ENCODE data around the gene DEPDC7.
"Not testable (repeated sequence)": the region's sequence is repeated elsewhere in the genome, so short reads cannot be mapped to it uniquely, and the experiment has no call there.

The DEPDC7 gene

DNA sequence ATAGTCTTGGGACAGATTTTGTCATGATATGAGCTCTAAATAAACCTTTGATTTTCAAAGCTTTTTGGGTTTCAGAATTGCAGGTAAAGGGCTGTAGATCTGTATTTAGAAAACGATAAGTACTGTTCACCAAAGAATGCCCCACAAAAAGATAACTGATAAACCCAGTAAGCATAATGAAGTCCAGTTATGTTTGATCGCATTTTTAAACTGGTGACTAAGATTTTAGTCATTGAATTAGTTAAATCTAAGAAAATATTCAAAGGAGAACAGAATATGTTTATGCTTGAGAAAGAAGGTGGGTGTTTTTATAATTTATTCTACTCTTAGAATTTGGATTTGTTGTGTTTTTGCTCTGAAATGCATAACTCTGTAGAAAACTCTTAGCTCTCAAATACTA, 11.6 kb downstream of the DEPDC7 start:
- no peak for DNase-seq

DNA sequence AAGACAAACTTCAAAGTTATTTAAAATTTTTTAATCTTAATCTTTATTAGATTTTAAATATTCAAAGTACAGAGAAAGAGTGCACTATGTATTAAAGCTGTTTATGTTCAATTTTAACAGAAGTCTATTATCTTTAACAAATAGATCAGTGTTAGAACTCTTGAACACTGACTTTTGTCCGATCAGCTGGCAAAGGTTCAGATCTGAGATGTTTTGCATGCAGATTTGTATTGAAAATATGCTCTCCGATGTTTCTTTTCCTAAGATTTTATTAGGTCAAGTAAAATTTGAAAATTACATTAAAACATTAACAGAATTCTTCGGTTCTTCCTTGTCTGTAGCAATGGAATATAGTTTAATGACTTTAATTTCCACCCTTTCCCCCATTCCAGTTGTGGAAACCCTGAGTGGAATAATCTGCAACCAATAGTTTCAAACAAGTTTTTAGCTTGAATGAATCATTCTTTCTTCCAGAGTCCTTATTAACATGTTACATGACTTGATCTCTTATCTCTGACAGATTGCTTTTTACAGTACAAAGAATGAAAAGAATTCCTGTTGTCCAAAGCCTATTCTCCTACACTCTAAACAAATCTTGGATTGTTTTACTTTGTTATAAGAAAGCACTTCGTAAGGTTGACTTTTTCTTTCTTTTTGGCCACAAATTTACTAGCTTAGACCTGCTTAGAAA, 12.3 kb downstream of the DEPDC7 start:
- DNase-seq: no peak

DNA sequence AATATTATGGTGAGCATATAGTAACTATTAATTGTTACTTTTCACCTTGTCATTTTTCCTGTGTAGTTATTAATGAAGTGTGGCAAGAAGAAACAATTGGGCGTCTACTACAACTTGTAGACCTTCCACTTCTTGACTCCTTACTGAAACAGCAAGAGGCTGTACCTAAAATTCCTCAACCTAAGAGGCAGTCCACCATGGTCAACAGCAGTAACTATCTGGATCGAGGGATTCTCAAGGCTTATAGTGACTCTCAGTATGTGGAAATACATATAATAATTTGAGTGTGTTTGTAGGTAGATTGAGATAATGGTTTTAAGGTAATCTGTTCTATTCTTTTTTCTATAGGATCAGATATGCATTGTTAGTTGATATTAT, 12.8 kb downstream of the DEPDC7 start:
- no peak for DNase-seq

DNA sequence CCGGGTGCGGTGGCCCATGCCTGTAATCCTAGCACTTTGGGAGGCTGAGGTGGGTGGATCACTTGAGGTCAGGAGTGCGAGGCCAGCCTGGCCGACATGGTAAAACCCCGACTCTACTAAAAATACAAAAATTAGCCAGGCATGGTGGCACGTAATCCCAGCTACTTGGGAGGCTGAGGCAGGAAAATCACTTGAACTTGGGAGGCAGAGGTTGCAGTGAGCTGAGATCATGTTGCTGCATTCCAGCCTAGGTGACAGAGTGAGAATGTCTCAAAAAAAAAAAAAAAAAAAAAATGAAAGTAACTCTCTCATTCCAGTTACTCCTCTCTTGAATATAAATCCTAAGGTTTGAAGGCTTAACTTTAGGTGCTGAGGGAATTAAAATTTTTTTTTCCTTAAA, 13.5 kb downstream of the DEPDC7 start:
- DNase-seq: not testable (repeated sequence)

DNA sequence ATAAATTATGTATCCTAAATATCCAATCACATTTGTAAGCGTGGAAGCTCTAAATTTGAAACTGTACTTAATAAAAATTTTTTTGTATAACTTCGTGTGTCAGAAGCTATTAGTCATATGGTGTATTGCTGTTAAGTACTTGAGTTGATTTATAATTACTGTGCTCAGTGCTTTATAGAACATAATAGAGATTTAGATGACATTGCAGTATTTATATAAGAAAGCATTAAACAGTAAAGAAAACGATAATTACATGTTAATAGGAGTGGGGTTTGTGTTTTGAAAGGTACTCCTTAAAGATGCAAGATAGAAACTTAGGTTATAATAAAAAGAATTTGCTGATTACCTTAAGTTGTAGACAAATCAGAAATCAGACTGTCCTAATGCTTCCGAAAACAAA, 17.8 kb downstream of the DEPDC7 start:
- DNase-seq: no peak

DNA sequence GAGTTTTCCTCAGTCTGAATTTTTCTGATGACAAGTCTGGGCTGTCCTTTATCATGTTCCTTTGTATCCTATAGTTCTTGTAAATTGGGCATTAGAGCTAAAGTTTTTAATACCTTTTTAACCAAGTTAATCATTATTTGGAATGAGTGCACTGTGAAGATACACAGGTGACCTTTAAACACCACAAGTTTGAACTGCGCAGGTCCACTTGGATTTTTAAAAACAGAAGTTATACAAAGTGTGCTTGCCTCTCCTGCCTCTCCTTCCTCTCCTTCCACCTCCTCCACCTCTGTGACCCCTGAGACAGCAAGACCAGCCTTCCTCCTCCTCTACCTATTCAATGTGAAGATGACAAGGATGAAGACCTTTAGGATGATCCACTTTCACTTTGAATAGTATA, 19.3 kb downstream of the DEPDC7 start:
- no peak for DNase-seq

DNA sequence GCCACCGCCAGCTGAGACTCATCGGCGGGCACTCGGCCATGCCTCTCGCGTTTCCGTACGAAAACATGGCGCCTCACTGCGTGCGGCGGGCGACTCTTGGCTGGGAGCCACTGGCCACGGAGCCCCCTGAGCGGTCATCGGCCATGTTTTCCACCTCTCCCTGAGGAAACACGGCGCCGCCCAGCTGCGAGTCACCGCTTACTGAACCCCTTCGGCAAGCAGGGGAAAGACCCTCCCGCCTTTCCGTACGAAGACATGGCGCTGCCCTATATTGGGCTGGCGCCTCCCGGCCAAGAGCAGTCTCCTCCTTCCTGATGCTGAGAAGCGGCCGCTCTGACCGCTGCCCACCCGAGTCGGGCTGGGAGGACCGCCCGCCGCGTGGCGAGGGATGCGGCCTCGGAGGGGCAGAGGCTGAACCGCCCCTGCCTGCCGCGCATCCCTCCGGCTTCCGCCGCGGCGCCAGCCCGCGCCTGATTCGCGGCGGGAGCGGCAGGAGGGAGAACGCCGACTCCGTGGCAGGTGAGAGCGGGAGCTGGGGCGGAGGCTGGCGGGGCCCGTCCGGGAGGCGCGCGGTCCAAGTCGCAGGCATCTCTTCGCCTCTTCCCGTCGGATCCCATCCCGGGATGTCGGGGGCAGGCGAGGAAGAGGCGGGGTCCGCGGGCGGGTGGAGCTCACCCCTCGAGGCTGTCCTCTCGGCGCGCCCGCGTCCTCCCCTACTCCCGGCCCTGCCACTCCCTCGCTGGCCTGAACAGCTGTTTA, 23.8 kb downstream of the DEPDC7 start, which contains the start of gene TCP11L1:
Gene TCP11L1, plus strand, starts transcription at position 299 of the 759 bp plus-strand sequence. CDS start 4,202 bp downstream, outside the sequence.
- peak; percentile 77 for DNase-seq

DNA sequence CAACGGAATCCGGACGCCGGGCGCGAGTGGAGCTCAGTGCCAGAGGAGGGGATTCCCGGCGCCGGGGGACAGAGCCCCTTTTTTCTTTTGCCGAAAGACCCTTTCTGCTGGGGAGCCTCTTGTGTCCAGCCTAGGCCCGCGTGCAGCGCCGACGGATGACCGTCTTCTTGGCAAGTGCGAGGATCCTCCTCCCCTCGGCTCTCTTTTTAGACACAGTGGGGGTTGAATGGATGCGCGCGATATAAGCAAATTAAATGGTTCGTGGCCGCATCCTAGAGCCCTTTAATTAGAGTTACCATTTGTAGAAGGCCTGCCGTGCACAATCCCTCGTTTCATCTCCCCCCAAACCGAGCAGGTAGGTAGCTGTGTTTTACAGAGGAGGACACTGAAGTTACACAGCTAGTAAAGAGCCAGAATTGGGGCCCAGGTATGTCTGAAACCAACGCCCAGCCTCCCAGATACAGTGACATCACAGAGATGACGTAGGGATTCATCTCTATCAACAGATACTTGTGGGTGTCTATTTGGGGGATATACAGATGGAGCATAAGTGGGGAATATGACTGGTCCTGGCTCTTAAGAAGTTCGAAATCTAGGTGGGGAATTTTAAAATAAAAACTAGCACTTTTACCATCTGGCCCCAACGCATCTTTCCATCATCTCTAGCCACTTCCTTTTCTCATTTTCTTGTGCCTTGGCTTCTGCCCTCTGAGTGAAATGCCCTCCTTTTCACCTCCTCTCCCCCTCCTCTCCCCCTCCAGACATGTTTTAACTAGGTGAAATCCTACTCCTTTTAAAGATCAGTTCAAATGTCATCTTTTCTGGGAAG, 24.6 kb downstream of the DEPDC7 start:
- peak; percentile 22 for DNase-seq

DNA sequence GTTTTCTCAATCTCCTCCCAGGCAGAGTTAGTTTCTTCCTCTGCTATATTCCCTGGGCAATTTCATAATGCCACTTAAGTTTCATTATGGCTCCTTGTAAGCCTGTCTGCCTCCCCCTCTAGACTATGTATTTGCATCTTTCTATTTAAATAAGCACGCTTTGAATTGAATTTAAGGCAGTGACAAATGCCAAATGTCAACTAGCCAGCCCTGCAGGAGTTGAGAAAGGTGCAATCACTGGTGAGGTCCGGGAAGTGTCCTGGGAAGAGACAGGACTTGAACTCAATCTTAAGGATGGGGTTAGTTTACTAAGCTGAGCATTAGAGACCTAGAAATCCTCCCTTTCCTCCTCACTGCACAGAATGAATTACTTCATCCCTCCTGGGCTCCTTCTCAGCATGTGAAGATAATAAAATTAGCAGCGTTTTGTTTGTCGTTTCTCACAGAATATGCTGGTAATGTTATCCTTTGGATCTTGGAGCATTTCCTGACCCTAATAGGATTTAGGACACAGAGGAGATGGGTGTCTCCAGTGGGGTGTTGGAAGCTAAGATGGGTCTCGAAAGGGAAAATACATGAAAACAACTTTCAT, 25.3 kb downstream of the DEPDC7 start:
- no peak for DNase-seq

DNA sequence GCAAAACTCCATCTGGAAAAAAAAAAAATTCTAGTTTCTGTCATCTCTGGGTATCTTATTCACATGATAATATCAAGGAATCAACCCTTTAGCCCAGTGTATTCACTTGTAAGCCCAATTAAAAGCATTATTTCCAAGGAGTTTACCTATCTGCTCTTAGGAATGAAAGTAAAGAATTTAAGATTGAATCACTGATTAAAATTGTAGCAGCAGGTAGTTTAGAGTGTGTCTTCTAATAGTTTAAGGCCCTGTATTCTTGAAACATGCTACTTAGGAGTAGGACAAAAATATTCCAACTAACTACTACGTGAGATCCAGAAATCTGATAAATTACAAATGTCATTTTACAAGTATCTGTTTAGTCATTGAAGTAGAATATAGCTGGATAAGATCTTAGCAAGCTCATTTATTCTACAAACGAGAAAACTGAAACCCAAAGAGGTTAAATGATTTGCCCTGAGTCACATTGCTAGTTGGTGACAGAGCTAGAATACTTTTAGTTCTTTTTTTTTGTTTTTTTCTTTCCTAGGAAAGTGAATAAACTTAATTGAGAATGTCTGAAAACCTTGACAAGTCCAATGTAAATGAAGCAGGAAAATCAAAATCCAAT, 27.6 kb downstream of the DEPDC7 start:
- no peak for DNase-seq

DNA sequence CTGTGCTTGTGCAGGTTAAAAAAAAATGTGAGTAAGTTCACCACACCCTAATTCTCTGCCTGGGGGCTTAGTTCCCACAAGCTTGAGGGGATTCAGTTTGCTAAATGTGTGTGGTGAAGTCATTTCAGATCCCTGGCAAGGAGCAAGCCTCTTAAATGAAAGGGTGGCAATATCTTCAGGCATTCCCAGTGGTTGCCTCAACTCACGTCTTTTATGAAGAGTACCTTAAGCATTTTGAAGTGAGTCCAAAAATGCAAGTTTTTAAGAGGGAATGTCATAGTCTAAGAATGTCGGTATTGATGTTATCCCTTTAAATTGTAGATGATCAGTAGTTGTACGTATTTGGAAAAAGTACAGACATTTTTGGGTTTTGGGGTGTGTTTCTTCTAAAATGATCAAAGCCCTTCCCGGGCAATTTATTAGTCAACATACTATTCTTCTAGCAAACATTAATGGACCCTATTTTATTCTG, 28.6 kb downstream of the DEPDC7 start:
- DNase-seq: no peak

DNA sequence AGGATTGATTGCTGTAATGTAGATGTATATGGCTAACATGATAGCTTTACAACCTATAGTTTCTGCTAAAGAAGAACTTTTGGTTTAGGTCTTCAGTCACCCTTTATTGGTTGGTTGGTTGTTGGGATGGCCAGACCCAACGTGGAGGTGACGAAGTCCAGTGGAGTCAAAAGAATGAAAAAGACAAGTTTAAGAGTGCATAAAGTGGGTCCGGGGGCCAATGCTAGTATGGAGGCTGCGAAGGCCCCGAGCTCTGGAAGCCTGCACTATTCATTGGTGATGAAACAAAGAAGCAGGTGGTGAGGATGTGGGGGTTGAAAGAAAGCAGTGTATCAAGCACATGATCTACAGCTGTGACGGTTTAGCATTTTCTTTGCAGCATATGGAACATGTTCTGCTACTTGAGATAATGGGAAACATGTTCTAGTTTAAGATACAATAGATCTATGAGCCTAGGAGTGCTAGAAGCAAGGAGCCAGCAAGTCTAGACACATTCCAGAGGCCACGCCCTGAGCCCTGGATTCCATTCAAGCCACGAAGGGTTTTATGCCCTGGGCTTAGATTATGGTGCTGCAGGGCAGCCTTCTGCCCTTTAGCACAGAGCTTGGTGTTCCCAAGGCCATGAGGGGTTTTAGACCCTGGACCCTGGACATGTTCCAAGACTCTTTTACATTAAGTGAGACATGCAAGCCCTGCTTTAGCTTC, 30.0 kb downstream of the DEPDC7 start:
- DNase-seq: no peak

DNA sequence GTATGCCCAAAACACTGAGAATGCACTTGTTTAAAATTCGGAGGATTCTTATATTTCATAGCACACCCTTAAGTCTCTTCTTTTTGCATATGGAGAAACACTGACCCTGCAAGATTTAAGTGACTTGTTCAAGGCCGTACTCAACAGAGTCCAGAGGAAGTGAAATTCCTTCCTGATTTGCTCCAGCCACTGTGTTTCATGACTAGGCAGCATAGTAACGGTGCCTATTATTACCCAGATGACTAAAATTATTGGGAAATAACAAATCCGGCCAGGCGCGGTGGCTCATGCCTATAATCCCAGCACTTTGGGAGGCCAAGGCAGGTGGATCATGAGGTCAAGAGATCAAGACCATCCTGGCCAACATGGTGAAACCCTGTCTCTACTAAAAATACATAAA, 33.0 kb downstream of the DEPDC7 start:
- not testable (repeated sequence) for DNase-seq

DNA sequence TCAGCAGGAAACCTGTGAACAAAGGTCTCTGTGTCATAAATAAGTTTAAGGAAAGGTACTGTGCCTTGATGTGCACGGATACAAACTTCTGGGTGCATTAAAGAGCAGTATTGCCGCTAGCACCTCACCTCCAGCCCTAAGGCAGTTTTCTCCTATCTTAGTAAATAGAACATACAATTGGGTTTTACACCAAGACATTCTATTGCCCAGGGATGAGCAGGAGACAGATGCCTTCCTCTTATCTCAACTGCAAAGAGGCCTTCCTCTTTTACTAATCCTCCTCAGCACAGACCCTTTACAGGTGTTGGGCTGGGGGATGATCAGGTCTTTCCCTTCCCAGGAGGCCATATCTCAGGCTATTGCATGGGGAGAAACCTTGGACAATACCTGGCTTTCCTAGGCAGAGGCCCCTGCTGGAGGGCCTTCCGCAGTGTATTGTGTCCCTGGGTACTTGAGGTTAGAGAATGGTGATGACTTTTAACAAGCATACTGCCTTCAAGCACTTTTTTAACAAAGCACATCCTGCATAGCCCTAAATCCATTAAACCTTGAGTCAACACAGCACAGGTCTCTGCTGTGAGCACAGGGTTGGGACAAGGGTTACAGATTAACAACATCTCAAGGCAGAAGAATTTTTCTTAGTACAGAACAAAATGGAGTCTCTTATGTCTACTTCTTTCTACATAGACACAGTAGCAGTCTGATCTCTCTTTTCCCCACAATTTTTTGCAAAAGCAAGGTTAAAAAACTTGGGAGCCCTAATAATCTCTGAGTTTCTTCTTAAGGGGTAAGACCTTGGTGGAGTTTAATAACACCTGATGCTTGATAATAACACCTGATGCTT, 34.1 kb downstream of the DEPDC7 start:
- peak; percentile 74 for DNase-seq

DNA sequence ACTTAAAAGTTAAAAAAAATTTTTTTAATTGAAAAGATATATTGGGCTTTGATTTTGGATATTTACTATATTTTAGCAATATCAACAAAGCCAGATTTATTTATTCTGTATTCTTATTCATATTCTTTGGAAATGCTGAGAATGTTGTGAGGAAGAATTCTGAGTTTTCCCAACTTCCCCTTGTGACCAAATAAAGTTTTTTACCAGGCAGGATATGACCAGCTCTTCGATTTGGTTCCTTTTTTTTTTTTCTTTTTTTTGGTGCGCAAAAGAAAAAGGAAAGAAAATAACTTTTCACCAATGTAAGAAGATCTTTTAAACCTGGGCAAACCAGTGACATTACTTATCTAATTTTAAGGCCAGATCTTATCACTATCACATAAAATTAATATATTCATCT, 36.6 kb downstream of the DEPDC7 start:
- DNase-seq: no peak

DNA sequence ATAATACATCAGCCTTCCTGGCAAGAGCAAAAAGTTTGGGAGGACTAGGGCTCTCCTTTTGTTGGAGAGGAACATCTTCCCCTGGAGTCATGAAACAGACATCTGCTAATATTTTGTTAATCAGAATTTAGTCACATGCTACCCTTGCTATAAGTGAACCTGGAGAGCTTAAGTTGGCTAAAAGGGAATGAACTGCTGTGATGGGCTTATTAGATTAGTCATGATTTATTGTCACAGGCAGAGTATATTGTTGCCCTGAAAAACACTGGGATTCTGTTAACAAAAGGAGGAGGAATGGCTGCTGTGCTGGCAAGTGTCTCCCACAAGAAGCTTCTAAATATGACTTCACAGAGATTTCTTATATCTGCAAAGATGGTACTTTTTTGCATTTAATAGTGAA, 39.7 kb downstream of the DEPDC7 start:
- no peak for DNase-seq

DNA sequence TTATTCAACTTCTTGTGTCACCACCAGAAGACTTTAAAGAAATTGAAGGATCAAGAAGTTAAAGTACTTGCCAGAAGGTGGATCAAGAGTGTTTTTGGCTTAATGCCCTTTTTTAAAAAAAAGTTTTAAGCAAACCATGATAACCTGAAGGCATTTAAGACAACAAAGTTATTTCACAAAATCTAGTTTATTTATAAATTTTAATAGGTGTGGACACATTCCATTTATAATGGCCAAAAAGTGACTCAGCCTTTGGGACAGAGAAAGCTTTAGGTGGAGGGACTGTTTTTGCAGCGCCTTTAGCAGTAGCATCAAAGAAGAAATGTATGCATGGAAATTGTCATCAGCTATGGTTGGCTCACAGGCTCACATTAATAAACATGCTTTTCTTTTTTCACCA, 41.6 kb downstream of the DEPDC7 start:
- no peak for DNase-seq

DNA sequence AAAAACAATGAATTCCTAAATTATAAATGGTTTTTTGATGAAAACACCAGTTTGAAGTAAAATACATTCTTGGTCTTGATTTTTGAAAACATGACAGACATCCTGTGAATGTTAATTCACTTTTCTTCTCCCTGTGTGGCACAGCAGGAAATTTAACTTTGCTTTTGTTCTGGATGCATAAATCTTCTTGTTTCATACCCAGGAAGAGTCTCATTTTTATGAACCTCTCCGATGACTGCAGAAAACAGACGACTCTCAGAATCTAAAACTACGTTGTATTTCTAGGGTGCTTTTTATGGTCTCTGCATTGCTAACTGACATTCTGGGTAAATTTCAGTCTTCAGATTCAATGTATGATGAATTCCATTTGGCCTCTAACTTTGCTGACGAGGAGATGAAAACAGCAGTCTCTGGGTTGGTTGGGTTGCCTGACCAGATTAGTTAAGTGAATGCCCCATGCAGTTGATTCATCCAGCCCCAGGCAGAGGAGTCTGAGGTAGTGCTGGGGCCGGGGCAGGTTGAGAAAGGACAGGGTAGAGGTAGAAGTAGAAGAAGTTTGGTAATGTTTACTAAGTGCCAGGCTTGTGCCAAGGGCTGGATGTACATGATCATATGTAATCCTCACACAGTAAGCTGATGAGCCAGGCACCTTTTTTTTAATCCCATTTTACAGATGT, 43.8 kb downstream of the DEPDC7 start:
- no peak for DNase-seq

DNA sequence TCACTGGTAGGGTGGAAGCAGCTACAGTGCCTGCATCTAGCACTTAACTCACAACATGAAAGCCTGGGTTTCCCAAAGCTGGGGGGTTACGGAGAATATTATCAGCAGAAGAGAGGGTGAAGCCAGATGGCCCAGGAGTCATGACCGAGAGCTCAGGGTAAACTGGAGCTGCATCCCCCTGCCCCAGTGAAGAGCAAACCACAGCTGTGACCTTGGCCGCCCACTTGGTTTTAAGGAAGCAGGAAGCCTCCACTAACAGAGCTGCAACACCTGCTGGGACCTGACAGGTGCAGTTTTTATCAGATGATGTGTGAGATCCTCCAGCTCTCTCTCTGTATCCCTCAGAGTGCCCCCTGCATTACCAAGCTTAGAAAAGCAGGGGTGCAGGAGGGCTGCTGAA, 44.6 kb downstream of the DEPDC7 start:
- no peak for DNase-seq

DNA sequence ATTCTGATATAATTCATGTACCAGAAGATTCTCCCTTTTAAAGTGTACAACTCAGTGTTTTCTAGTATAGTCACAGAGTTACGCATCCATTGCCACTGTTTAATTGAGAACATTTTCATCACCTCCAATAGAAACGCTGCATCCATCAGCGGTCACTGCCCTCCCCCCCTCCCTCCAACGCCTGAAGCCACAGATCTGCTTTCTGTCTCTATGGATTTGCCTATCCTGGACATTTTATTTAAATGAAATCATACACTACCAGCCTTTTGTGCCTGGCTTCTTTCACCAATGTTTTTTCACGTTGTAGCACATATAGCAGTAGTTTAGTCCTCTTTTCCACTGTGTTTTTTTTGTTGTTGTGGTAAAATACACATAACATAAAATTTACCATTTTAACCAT, 46.5 kb downstream of the DEPDC7 start:
- DNase-seq: no peak

Measured in DMS153 (cell line).